Measurements from ENCODE around the gene SCIN.

- no peak for TF ChIP-seq CTCF (IDR thresholded peaks at IDR 0.05; ENCODE audit: poor library complexity, severe bottlenecking)
- TF ChIP-seq POLR2AphosphoS5 (IDR thresholded peaks at IDR 0.05) = no peak
- no peak for TF ChIP-seq MXI1 (conservative IDR thresholded peaks at IDR 0.05; ENCODE audit: poor library complexity, severe bottlenecking)
- TF ChIP-seq EP300 (conservative IDR thresholded peaks at IDR 0.05; ENCODE audit: poor library complexity, severe bottlenecking) = no peak
Measured at GRCh38 chr7:12534046-12534445, 36.5 kb upstream of the SCIN start.

Data from neural cell (in vitro differentiated cells).